Measurements from ENCODE around the gene CD163.

- TF ChIP-seq, protein P1, sequence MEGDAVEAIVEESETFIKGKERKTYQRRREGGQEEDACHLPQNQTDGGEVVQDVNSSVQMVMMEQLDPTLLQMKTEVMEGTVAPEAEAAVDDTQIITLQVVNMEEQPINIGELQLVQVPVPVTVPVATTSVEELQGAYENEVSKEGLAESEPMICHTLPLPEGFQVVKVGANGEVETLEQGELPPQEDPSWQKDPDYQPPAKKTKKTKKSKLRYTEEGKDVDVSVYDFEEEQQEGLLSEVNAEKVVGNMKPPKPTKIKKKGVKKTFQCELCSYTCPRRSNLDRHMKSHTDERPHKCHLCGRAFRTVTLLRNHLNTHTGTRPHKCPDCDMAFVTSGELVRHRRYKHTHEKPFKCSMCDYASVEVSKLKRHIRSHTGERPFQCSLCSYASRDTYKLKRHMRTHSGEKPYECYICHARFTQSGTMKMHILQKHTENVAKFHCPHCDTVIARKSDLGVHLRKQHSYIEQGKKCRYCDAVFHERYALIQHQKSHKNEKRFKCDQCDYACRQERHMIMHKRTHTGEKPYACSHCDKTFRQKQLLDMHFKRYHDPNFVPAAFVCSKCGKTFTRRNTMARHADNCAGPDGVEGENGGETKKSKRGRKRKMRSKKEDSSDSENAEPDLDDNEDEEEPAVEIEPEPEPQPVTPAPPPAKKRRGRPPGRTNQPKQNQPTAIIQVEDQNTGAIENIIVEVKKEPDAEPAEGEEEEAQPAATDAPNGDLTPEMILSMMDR (IDR thresholded peaks at IDR 0.05): no peak
- TF ChIP-seq POLR2A (IDR thresholded peaks at IDR 0.05): no peak
Observed at GRCh38 chr12:7499636-7500035, 3.9 kb downstream of the CD163 start.

Data from testis (tissue), 2 donors.